Myocyte (in vitro differentiated cells): ENCODE data around the gene SEPTIN11. TPM values are rescaled to one million over a fixed set of nuclear protein-coding genes. Genes with fewer than 3 reads are reported as not detected.

Experiments
- DNase-seq: peaks from one replicate; pipeline ENCODE4 v3.0.0-alpha.2; 2012; ENCODE audit warnings: low read depth
- polyA plus RNA-seq: library from polyadenylated mRNA; unstranded; fragments of >200 nt; gene quantifications from one replicate; pipeline ENCODE4 v1.2.1, GENCODE V29; 2012; ENCODE audit warnings: missing spikeins
- total RNA-seq: library from RNA; depleted of rRNA; stranded (reverse); fragments of >200 nt; gene quantifications from 2 replicates; pipeline ENCODE4 v1.2.3, GENCODE V29; 2014

Gene SEPTIN11
- total RNA-seq = 321 and 381 TPM in 2 replicates
- 326 TPM for polyA plus RNA-seq

DNA sequence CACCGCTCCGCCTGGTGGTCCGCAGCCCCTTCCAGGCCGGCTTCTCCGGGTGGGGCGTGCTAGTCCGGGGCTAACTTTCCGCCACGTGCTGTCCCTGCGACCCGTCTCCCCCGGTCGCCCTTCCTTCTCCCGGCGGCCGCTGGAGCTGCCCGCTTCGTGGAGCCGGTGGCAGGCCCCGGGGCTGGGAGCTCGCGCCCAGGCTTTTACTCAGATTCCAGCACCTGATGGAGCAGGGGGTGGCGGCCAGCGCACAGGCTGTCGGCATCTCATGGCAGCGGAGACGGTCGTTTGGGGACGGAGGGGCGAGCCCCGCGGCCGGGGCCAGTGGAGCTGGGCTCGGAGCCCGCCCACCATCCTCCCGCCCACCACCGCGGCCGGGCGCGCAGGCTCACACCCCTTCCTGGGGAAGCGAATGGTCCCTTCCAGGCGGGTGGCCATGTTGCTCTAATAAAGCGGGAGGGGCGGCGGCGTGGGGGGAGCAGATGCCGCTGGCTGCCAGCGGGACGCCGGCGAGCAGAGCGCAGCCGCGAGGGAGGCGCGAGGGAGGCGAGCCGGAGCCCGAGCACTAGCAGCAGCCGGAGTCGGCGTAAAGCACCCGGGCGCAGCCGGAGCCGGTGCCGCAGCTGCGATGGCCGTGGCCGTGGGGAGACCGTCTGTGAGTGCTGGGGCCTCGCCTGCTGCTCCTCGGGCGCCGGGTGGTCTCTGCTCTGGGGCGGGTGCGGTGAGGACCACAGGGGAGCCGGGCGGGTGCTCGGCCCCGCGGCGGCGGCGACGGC, at the start of gene SEPTIN11:
SEPTIN11 (plus strand) TSS at position 477 of the 776 bp plus-strand sequence; CDS start at position 629, 152 bp downstream.
- peak; percentile 97 for DNase-seq

- no peak for DNase-seq
Measured at GRCh38 chr4:76902233-76902890, 47.2 kb upstream of the SEPTIN11 start.

DNA sequence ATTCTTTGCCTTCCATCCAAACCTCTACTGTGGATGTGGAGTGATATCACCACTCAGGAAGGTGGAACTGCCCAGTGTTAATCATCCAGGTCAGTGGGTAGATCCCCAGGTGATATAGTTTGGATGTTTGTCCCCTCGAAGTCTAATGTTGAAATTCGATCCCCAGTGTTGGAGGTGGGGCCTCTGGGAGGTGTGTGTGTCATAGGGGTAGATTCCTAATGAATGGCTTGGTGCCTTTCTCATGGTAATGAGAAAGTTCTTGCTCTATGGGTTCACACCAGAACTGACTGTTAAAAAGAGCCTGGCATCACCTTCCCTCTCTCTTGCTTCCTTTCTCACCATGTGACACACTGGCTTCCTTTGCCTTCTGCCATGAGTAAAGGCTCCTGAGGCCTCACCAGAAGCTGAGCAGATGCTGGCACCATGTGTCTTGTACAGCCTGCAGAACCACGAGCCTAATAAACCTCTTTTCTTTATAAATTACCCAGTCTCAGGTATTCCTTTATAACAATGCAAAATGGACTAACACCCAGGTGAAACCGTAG, 44.8 kb upstream of the SEPTIN11 start:
- no peak for DNase-seq

- DNase-seq = peak; percentile 88
Measured at GRCh38 chr4:76905521-76905920, 44.0 kb upstream of the SEPTIN11 start.

- DNase-seq = no peak
Measured at GRCh38 chr4:76909711-76910110, 39.8 kb upstream of the SEPTIN11 start.

GRCh38 chr4:76920715-76921114, 28.8 kb upstream of the SEPTIN11 start:
- no peak for DNase-seq

DNA sequence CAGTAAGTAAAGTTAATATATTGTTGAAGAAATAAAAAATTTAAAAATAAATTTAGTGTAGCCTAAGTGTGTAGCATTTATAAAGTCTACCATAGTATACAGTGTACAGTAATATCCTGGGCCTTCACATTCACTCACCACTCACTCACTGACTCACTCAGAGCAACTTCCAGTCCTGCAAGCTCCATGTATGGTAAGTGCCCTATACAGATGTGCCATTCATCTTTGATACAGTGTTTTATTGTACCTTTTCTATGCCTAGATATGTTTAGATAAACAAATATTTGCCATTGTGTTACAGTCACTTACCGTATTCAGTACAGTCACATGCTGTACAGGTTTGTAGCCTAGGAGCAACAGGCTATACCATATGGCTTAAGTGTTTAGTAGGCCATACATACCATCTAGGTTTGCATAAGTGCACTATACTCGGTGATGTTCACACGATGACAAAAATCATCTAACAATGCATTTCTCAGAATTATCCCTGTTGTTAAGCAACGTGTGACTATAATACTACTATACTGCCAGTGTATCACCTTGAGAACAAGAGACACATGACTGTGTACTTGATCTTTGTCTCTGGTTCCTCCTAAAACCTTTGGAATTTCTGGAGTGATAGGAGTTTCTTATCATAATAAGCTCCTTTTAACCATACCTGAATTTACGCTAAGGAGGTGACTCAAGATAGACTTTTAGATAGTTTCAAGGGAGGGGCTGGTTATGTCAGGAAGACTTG, 25.8 kb upstream of the SEPTIN11 start:
- DNase-seq = no peak

DNA sequence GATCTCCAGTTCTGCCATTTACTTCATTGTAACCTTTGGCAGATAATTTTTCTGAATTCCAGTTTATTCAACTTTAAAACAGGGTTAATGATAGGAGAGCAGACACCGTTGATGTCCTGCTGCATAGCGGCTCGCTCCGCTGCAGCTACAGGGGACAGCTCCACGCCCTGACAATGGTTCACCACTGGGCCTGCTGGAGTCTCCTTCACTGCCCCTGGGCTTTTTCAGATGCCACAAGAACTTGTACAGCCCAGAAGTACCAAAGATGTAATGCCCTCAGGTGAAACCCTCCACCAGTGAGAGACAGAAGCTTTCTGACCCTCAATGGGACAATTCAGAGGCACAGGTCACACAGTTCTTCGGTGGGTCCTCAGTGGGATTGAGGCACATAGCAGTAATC, 22.7 kb upstream of the SEPTIN11 start:
- no peak for DNase-seq

DNA sequence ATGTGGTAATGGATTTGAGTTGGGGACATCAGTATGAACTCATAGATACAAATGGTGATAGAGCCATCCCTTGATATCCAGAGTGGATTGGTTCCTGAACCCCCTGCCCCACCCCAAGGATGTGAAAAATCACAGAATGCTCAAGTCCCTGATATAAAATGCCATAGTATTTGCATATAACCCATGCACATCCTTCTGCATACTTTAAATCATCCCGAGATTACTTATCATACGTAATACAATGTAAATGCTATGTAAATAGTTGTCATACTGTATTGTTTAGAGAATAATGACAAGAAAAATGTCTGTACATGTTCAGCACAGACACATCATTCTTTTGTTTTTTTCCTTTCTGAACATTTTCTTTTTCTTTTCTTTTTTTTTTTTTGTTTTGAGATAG, 18.9 kb upstream of the SEPTIN11 start:
- no peak for DNase-seq

GRCh38 chr4:76931087-76931486, 18.5 kb upstream of the SEPTIN11 start:
- no peak for DNase-seq

GRCh38 chr4:76931576-76932276, 17.8 kb upstream of the SEPTIN11 start:
- DNase-seq = no peak

- no peak for DNase-seq
Measured at GRCh38 chr4:76939184-76939583, 10.4 kb upstream of the SEPTIN11 start.

- DNase-seq = no peak
Measured at GRCh38 chr4:76943129-76943620, 6.4 kb upstream of the SEPTIN11 start.

DNA sequence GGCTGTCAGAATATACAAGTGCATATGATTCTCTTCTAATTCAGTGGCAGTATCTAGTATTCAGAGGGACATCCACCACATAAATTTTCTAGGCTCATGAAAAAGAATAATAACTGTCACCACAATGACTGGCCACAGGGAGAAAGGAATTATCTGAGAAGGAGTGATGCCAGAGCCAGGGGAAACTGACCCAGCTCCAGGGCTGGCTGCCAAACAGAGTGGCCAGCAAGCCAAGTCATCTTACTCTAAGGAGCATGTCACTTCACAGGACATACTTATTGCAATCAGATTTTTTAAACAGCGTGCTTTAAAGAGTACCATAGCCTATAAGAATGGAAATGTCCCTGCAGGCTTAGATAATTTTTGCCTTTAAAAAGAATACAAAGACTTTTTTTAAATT, 5.8 kb upstream of the SEPTIN11 start:
- DNase-seq = peak; percentile 70

DNA sequence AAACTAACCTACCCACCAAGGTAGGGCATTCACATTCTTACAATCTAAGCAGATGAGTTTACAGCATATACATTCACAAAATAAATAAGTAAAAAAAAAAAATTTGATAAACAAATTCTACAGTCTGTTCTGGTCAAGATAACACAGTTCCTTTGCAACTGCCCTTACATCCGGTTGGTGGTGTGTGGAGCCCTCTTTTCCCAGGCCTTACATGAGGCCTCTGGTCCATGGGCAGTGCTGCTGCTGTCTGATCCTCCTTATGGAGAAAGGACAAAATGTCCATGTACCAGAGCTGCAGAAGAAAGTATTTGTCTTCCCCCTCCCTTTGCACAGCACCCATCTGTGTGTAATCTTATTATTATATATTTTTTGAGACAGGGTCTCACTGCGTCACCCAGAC, 2.2 kb upstream of the SEPTIN11 start:
- DNase-seq = no peak

- DNase-seq = peak; percentile 91
Measured at GRCh38 chr4:76948443-76949275, 893 bp upstream of the SEPTIN11 start.

DNA sequence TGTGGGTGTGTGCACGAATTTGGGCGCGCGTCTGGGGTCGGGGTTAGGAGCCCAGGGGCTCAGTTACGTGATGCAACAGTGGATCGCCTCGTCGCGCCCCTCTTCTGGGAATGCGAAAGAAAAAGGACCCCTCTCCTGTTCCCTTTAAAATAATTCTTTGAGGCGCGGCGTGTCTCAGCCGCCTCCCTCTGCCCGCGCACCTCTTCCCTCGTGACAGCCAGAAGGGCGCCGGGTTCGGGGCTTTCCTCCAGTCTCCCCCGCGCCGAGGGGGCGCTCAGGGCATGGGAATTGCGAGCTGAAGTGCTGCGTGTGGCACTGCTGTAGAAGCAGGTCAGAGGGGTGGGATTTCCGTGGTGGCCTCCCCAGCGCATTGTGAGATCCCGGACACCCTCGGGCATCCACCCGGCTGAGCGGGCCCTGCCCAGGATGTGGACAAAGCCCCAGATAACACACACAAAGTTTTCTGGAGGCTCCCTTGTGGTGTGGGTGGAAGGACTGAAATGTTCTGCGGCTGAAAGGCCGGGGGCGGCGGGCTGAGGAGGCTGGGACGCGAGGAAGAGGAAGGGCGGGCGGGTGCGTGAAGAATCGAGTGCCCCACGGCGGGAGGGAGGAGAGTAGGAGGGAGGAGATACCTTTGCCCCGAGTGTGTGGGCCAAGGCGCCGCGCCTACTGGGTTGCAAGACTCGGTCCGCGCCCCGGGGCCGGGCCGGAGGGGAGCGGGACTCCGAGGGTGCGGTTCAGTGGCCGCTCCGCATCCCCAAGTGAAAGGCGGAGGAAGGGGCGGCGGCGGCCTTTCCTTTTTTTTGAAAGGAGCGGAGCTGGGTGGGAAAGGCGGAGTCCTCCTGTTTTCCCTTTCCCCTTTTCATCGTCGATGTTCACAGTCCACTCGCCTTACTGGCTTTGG, 752 bp downstream of the SEPTIN11 start:
- DNase-seq = peak; percentile 66

GRCh38 chr4:76950956-76951671, 1.6 kb downstream of the SEPTIN11 start:
- peak; percentile 48 for DNase-seq
